Mesenchymal stem cell (in vitro differentiated cells and primary cell): ENCODE measurements around the gene GALR2.
"Not testable (repeated sequence)": the region's sequence is repeated elsewhere in the genome, so short reads cannot be mapped to it uniquely, and the experiment has no call there.

Source experiments
- DNase-seq: peaks from one replicate; pipeline ENCODE4 v3.0.0-alpha.2; 2013
- H2AFZ ChIP-seq: one replicate; pipeline ENCODE4 v1.6.1; 2013; ENCODE audit warnings: low read depth, mild to moderate bottlenecking, control low read depth, inconsistent platforms, low read length, moderate library complexity
- H2AK5ac ChIP-seq: 2 replicates; pipeline ENCODE4 v1.6.1; 2013; ENCODE audit warnings: low read length, moderate library complexity, mild to moderate bottlenecking, inconsistent platforms; ENCODE audit not compliant: severe bottlenecking
- H2BK120ac ChIP-seq: one replicate; pipeline ENCODE4 v1.6.1; 2013; ENCODE audit warnings: low read depth, mild to moderate bottlenecking, inconsistent platforms, low read length, moderate library complexity
- H2BK12ac ChIP-seq, 2 experiments: one replicate each; pipeline ENCODE4 v1.6.1; 2013; ENCODE audit warnings: inconsistent platforms in 2 of 2, low read length in 2 of 2, mild to moderate bottlenecking in 2 of 2, moderate library complexity in 2 of 2, control low read depth in 1 of 2
- H2BK15ac ChIP-seq: one replicate; pipeline ENCODE4 v1.6.1; 2013; ENCODE audit warnings: mild to moderate bottlenecking, low read depth, inconsistent platforms; ENCODE audit not compliant: poor library complexity, severe bottlenecking
- H2BK5ac ChIP-seq: 2 replicates; pipeline ENCODE4 v1.6.1; 2013; ENCODE audit warnings: low read depth, mild to moderate bottlenecking, low read length, control low read depth, inconsistent platforms; ENCODE audit not compliant: poor library complexity, severe bottlenecking
- H3K14ac ChIP-seq, 2 experiments: one replicate each; pipeline ENCODE4 v1.6.1; 2013; ENCODE audit warnings: inconsistent platforms in 2 of 2, low read length in 2 of 2, control low read depth in 1 of 2, mild to moderate bottlenecking in 1 of 2, moderate library complexity in 1 of 2
- H3K18ac ChIP-seq, 2 experiments: one replicate each; pipeline ENCODE4 v1.6.1; 2013; ENCODE audit warnings: inconsistent platforms in 2 of 2, low read length in 2 of 2, control low read depth in 1 of 2, low read depth in 1 of 2, mild to moderate bottlenecking in 1 of 2
- H3K23ac ChIP-seq, 2 experiments: one replicate each; pipeline ENCODE4 v1.6.1; 2013; ENCODE audit warnings: inconsistent platforms in 2 of 2, low read length in 2 of 2, mild to moderate bottlenecking in 2 of 2, moderate library complexity in 2 of 2, control low read depth in 1 of 2
- H3K27ac ChIP-seq: 2 replicates; pipeline ENCODE4 v1.5.1; 2013; ENCODE audit warnings: mild to moderate bottlenecking, moderate library complexity, low read length, control low read depth, inconsistent platforms; ENCODE audit not compliant: poor library complexity, severe bottlenecking
- H3K27me3 ChIP-seq, 2 experiments: 2 replicates each; pipeline versions ENCODE4 v1.6.1 to v1.7.0; 2013; ENCODE audit warnings: low read length in 2 of 2, mild to moderate bottlenecking in 2 of 2, moderate library complexity in 2 of 2, control low read depth in 1 of 2, inconsistent platforms in 1 of 2; ENCODE audit not compliant: control insufficient read depth in 1 of 2, insufficient read depth in 1 of 2
- H3K36me3 ChIP-seq, 2 experiments: 2 replicates each; pipeline versions ENCODE4 v1.6.1 to v1.7.0; 2013; ENCODE audit warnings: low read length in 2 of 2, control low read depth in 1 of 2, inconsistent platforms in 1 of 2, low read depth in 1 of 2, mild to moderate bottlenecking in 1 of 2; ENCODE audit not compliant: insufficient read depth in 2 of 2, control insufficient read depth in 1 of 2
- H3K4ac ChIP-seq, 2 experiments: one replicate each; pipeline ENCODE4 v1.6.1; 2013; ENCODE audit warnings: inconsistent platforms in 2 of 2, low read length in 2 of 2, mild to moderate bottlenecking in 2 of 2, moderate library complexity in 2 of 2, control low read depth in 1 of 2, low read depth in 1 of 2
- H3K4me1 ChIP-seq: 2 replicates; pipeline ENCODE4 v1.6.1; 2013; ENCODE audit warnings: low read depth, low read length, control low read depth; ENCODE audit not compliant: control insufficient read depth, insufficient read depth
- H3K4me2 ChIP-seq: 2 replicates; pipeline ENCODE4 v1.6.1; 2013; ENCODE audit warnings: low read length, mild to moderate bottlenecking, inconsistent platforms; ENCODE audit not compliant: poor library complexity, severe bottlenecking
- H3K4me3 ChIP-seq, 2 experiments: 2 replicates each; pipeline versions ENCODE4 v1.5.1 to v1.7.0; 2013; ENCODE audit warnings: low read length in 2 of 2, mild to moderate bottlenecking in 2 of 2, control low read depth in 1 of 2, low read depth in 1 of 2; ENCODE audit not compliant: insufficient read depth in 1 of 2
- H3K79me1 ChIP-seq: replicated peaks from 2 replicates; pipeline ENCODE4 v1.6.1; 2013; ENCODE audit warnings: mild to moderate bottlenecking, control low read depth, low read length, inconsistent platforms; ENCODE audit not compliant: poor library complexity, severe bottlenecking
- H3K9ac ChIP-seq: 2 replicates; pipeline ENCODE4 v1.7.0; 2013; ENCODE audit warnings: mild to moderate bottlenecking, low read length, moderate library complexity
- H3K9me3 ChIP-seq: 2 replicates; pipeline ENCODE4 v1.7.0; 2013; ENCODE audit warnings: mild to moderate bottlenecking, low read length; ENCODE audit not compliant: control insufficient read depth
- H4K8ac ChIP-seq: one replicate; pipeline ENCODE4 v1.6.1; 2013; ENCODE audit warnings: inconsistent platforms, mild to moderate bottlenecking, low read length, moderate library complexity
- H4K91ac ChIP-seq: one replicate; pipeline ENCODE4 v1.6.1; 2013; ENCODE audit warnings: mild to moderate bottlenecking, low read length, inconsistent platforms
- WGBS: methylation state at CpG from one replicate; pipeline ENCODE4 v1.1.7; 2013; ENCODE audit warnings: mixed read lengths; 5-methylcytosine and 5-hydroxymethylcytosine counted together

The GALR2 gene

GRCh38 chr17:76076765-76077583 is 2.4 kb downstream of the GALR2 start:
- H3K4me1 ChIP-seq = peaks cover 47% of the 10 kb centered on the region
- 12% methylated on average over 80 of the region's 82 CpGs for WGBS
- no peak overlapping the region for H2BK5ac ChIP-seq
- H2BK15ac ChIP-seq = no peak overlapping the region
- H3K9ac ChIP-seq = no peak overlapping the region
- H2AFZ ChIP-seq = no peak overlapping the region
- H3K18ac ChIP-seq = no peak overlapping the region
- peak overlapping the region in 1 of 2 experiments; percentile 26 for H3K4me3 ChIP-seq
- H3K79me1 ChIP-seq = no peaks in the 10 kb centered on the region
- H3K23ac ChIP-seq = no peak overlapping the region
- DNase-seq = no peak
- H3K14ac ChIP-seq = no peak overlapping the region
- no peak overlapping the region for H2AK5ac ChIP-seq
- no peak overlapping the region for H2BK12ac ChIP-seq
- no peak overlapping the region for H4K91ac ChIP-seq
- no peaks in the 10 kb centered on the region for H3K9me3 ChIP-seq
- H4K8ac ChIP-seq = no peak overlapping the region
- no peak overlapping the region for H3K27ac ChIP-seq
- H2BK120ac ChIP-seq = no peak overlapping the region
- H3K27me3 ChIP-seq = peaks cover 69 to 77% of the 10 kb centered on the region in 2 experiments
- peaks cover 0 to 7% of the 10 kb centered on the region in 2 experiments for H3K36me3 ChIP-seq
- no peak overlapping the region for H3K4ac ChIP-seq
- H3K4me2 ChIP-seq = no peak overlapping the region

DNA sequence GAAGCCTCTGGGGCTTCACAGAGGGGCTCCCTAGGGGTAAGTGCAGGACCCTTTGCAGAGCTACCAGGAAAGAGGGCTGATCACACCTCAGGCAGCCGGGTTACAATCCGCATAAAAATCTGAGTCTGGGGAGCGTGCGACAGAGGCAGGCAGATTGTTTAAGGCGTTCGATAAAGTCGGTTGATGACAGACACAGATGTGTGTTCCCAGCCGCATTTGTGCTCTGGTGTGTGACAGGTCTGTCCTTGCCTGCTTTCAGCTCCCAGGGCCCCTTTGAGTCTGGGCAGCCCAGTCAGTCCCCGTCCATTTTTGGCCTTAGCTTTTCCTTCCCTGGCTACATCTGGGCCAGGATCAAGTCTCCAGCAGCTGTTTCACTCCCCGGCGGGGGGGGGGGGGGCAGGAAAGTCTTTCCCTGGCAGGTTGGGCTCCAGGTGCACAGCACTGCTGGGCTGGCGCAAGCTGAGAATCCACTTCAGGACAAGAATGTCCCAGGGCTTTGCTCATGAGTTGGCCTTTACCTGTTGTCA is 3.1 kb downstream of the GALR2 start:
- Histone ChIP-seq H3K4ac (no peak overlapping the region), H3K9ac (no peak overlapping the region), H3K27me3 (peaks cover 69 to 77% of the 10 kb centered on the region in 2 experiments), H3K23ac (no peak overlapping the region), H3K79me1 (no peaks in the 10 kb centered on the region), H4K8ac (no peak overlapping the region), H2BK5ac (no peak overlapping the region), H4K91ac (no peak overlapping the region), H2AFZ (no peak overlapping the region), H3K9me3 (no peaks in the 10 kb centered on the region), H3K18ac (no peak overlapping the region), H3K36me3 (peaks cover 1 to 14% of the 10 kb centered on the region in 2 experiments), H2BK12ac (no peak overlapping the region), H2BK120ac (no peak overlapping the region), H3K4me2 (no peak overlapping the region), H3K4me3 (no peak overlapping the region), H3K14ac (no peak overlapping the region), H2AK5ac (no peak overlapping the region), H2BK15ac (no peak overlapping the region), H3K4me1 (peaks cover 49% of the 10 kb centered on the region), H3K27ac (no peak overlapping the region)
- 49% methylated on average over 12 of the region's 12 CpGs for WGBS
- no peak for DNase-seq

DNA sequence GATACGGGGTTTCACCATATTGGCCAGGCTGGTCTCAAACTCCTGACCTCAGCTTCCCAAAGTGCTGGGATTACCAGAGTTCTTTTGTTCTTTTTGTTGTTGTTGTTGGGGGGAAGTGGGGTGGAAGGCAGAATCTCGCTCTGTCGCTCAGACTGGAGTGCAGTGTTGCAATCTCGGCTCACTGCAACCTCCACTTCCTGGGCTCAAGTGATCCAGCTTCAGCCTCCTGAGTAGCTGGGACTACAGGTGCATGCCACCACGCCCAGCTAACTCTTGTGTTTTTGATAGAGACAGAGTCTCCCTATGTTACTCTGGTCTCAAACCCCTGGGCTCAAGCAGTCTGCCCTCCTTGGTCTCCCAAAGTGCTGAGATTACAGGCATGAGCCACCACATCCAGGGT is 3.8 kb downstream of the GALR2 start:
- WGBS = 80% methylated on average over 5 of the region's 5 CpGs
- not testable (repeated sequence) for H2BK5ac ChIP-seq

DNA sequence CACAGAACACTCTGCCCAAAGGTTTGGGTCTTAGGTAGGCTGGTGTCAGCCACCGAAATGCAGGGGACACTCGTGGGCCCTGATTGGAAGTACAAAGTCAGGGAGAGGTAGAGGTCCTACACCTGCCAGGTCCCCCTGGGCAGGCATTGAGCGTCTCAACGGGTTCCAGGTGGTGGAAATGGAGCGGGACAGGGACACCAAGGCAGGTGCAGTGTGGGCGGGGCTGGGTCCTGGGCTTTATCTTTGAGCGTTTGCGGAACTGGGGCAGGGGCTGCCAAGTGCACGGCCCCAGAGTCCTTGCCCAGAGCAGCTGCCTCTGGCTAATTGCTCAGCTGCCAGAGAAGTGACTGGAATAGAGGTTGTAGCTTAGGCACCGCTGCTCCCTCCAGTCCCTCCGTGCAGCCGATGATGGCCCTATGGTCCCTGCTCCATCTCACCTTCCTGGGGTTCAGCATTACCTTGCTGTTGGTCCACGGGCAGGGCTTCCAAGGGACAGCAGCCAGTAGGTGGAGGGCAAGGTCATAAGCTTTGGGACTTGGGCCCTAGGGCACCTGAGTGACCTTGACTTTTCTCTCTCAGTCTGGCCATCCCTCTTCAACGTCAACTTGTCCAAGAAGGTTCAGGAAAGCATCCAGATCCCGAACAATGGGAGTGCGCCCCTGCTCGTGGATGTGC is 4.4 kb downstream of the GALR2 start, which contains the start of gene ZACN:
ZACN (plus strand) TSS at position 323 of the 675 bp plus-strand sequence; CDS start at position 406, 83 bp downstream.
- Histone ChIP-seq H3K36me3 (peaks cover 15 to 27% of the 10 kb centered on the region in 2 experiments), H4K91ac (no peak within 1 kb of the TSS), H2BK12ac (no peak within 1 kb of the TSS), H3K23ac (peak within 1 kb of the TSS in 1 of 2 experiments; percentile 83), H3K9me3 (no peaks in the 10 kb centered on the region), H2AFZ (no peak within 1 kb of the TSS), H3K18ac (no peak within 1 kb of the TSS), H3K27ac (no peak within 1 kb of the TSS), H3K4ac (no peak within 1 kb of the TSS), H2BK120ac (no peak within 1 kb of the TSS), H2AK5ac (no peak within 1 kb of the TSS), H4K8ac (no peak within 1 kb of the TSS), H3K4me2 (no peak within 1 kb of the TSS), H3K27me3 (peaks cover 63 to 71% of the 10 kb centered on the region in 2 experiments), H3K4me1 (peaks cover 49% of the 10 kb centered on the region), H3K4me3 (no peak within 1 kb of the TSS), H3K9ac (no peak within 1 kb of the TSS), H2BK5ac (no peak within 1 kb of the TSS), H3K14ac (no peak within 1 kb of the TSS), H3K79me1 (no peaks in the 10 kb centered on the region), H2BK15ac (no peak within 1 kb of the TSS)
- no peak for DNase-seq
- 94% methylated on average over 17 of the region's 17 CpGs for WGBS

More for the DNA sequence above, 3.8 kb downstream of the GALR2 start:
- H2BK12ac ChIP-seq, H2BK15ac ChIP-seq, H3K9ac ChIP-seq, H3K79me1 ChIP-seq, H4K91ac ChIP-seq, H2AFZ ChIP-seq, H3K27ac ChIP-seq, H4K8ac ChIP-seq, H3K14ac ChIP-seq, H2BK120ac ChIP-seq, H3K18ac ChIP-seq, H3K23ac ChIP-seq, H3K4me3 ChIP-seq, H3K4ac ChIP-seq, DNase-seq, H3K9me3 ChIP-seq, H3K4me2 ChIP-seq, H2AK5ac ChIP-seq: not testable (repeated sequence)
- Histone ChIP-seq H3K36me3 (peaks cover 9 to 21% of the 10 kb centered on the region in 2 experiments), H3K4me1 (peaks cover 47% of the 10 kb centered on the region), H3K27me3 (peaks cover 69 to 77% of the 10 kb centered on the region in 2 experiments)
